ENCODE measurements around the gene UBL4A.

The UBL4A gene

DNA sequence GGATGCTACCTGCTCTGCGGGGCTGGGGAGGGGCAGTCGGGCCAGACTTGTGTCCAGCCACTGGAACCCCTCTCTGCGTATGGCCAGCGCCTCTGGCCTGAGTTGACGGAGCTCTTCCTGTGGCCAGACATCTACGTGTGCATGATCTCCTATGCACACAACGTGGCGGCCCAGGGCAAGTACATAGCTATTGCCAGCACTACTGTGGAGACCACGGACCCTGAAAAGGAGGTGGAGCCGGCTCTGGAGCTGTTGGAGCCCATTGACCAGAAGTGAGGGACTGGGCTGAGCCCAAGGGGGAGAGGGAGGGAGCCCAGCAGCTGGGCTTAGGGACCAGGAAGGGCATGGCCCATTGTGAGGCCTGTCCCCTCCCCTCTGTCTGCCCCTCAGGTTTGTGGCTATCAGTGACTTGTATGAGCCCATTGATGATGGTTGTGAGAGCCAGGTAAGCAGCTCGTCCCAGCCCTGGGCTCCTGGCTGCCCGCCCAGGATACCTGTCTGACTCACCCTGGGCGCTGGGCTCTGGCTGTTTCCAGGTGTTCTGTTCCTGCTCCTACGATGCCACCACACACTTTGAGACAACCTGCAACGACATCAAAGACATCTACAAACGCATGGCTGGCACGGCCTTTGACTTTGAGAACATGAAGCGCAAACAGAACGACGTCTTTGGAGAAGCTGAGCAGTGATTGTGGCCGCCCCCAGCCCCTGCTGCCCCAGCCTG lies 44.3 kb downstream of the UBL4A start:
- H3K27ac ChIP-seq: no peak overlapping the region
- TF ChIP-seq ZFX (IDR thresholded peaks at IDR 0.05; ENCODE audit: borderline replicate concordance): no peak
- TF ChIP-seq, protein P1, sequence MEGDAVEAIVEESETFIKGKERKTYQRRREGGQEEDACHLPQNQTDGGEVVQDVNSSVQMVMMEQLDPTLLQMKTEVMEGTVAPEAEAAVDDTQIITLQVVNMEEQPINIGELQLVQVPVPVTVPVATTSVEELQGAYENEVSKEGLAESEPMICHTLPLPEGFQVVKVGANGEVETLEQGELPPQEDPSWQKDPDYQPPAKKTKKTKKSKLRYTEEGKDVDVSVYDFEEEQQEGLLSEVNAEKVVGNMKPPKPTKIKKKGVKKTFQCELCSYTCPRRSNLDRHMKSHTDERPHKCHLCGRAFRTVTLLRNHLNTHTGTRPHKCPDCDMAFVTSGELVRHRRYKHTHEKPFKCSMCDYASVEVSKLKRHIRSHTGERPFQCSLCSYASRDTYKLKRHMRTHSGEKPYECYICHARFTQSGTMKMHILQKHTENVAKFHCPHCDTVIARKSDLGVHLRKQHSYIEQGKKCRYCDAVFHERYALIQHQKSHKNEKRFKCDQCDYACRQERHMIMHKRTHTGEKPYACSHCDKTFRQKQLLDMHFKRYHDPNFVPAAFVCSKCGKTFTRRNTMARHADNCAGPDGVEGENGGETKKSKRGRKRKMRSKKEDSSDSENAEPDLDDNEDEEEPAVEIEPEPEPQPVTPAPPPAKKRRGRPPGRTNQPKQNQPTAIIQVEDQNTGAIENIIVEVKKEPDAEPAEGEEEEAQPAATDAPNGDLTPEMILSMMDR (IDR thresholded peaks at IDR 0.05): no peak

DNA sequence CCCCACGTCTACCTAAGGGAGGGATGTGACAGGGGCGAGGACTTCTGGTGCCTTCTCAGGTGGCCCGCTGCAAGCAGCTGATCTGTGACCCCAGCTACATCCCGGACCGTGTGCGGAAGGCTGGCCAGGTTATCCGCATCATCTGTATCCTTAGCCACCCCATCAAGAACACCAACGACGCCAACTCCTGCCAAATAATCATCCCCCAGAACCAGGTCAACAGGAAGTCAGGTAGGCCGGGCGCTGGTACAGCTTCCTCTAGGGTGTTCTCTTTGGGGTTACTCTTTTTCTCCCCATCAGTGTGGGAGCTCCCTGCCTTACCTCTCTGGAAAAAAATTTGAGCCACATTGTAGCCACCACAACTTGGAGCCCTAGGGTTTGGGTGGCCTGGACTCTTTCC lies 44.9 kb downstream of the UBL4A start:
- TF ChIP-seq ZFX (IDR thresholded peaks at IDR 0.05; ENCODE audit: borderline replicate concordance): no peak
- TF ChIP-seq, protein P1 (IDR thresholded peaks at IDR 0.05): no peak
- no peak overlapping the region for H3K27ac ChIP-seq

DNA sequence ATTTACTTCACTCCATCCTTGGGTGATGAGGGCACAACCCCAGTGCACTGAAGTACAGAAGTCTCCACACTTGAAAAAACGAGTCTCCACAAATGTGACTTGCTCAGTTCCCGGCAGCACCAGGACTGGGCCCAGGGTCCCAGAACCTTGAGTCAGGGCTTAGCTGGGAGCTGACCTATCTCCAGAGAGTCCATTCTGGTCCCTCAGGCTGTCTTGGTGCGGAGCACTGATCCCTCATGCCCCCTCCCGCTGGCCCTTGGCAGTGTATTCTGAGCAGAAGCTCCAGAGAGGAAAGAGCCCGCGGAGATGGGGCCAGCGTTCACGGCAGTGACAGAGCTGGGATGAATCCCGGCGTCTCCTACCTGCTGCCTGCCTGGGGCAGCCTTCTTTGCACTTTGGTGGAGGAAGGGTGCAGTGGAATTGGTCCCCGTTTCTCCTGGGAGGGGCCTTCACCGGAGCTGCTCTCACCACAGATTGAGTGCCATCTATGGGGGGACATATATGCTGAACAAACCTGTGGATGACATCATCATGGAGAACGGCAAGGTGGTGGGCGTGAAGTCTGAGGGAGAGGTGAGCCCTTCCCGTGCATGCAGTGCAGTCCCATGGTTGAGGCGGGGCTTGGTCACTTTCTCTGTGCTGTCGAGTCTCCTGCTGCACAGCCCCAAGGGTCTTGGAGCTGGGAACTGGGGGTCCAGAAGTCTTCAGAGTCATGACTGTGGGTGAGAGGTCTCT lies 45.6 kb downstream of the UBL4A start:
- TF ChIP-seq, protein P1 (IDR thresholded peaks at IDR 0.05): no peak
- TF ChIP-seq ZFX (IDR thresholded peaks at IDR 0.05; ENCODE audit: borderline replicate concordance): no peak
- H3K27ac ChIP-seq: no peak overlapping the region

DNA sequence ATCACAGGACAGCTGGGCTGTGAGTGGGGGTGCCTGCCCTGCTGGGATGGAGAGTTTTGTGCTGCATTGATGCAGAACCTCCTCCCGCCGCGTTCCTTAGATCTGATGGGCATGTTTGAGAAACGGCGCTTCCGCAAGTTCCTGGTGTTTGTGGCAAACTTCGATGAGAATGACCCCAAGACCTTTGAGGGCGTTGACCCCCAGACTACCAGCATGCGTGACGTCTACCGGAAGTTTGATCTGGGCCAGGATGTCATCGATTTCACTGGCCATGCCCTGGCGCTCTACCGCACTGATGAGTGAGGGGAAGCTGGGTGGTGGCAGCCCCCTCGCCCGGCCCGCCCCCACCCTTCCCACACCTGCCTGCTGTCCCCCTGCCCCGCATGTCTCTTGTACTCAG lies 46.6 kb downstream of the UBL4A start:
- TF ChIP-seq, protein P1 (IDR thresholded peaks at IDR 0.05): no peak
- no peak for TF ChIP-seq ZFX (IDR thresholded peaks at IDR 0.05; ENCODE audit: borderline replicate concordance)
- H3K27ac ChIP-seq: no peak overlapping the region

DNA sequence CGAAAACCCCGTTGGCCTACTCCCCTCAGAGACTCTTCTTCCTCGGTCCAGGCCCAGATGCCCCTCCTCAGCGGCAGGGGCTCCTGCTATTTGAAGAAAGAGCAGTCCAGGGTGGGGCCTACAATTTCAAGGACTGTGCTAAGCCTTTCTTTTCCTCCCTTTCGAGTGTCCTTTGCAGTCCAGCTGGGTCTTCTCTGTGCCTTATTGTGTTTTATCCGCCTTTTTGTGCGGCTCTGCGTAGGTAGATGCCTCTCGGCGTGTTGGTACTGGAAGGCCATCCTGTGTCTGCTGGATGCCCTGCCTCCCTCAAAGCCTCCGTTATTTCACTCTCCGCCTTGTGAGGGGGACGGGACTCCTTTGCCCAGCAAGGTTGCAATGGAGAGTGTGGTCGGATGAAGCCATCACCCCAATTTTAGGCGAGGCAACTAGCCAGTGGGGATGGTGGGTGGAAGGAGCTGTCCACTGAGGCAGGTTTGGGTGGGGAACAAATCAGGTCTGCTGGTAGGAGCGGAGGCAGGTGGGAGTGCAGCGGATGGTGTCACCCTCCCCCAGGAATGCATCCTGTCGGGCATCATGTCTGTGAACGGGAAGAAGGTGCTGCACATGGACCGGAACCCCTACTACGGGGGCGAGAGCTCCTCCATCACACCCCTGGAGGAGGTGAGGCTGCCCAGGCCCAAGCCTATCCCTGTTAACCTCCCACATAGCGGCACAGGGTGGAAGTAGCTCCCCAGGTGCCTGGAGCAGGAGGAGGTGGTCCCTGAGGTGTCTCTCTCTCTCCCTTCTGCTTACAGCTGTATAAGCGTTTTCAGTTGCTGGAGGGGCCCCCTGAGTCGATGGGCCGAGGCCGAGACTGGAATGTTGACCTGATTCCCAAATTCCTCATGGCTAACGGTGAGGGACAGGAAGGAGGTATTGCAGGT lies 48.2 kb downstream of the UBL4A start:
- no peak for TF ChIP-seq ZFX (IDR thresholded peaks at IDR 0.05; ENCODE audit: borderline replicate concordance)
- TF ChIP-seq, protein P1 (IDR thresholded peaks at IDR 0.05): no peak
- peak overlapping the region; percentile 69 for H3K27ac ChIP-seq

DNA sequence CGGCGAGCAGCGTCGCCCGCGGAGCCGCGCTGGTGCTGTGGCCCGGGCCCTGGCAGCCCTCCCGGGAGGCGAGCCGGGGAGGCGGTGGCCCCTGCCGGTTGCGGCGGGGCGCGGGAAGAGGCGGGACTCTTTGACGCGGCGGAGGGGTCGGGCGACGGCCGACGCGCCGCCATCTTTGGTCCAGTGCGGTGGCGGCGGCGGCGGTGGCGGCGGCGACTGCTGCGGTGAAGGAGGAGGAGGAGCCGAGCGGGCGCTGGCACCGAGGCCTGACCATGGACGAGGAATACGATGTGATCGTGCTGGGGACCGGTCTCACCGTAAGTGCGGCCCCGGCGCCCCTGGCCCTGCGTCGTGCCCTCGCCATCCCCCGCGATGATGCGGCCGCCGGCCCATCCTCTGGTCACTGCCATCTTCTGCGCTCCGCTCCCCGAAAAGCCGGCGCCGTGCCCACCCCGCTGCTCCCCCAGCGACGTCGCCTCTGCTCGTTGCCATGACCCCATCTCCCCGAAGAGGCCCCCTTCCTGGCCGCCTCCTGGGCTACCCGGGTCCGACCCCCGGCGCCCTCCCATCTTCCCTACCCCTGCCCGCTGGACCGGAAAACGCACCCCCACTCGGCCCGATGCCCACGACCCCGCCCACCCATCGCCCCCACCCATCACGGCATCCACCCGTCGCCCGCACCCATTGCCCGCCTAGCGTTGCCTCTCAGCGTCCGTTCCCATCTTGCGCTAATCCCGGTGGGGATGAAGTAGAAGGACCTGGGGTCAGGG lies 49.2 kb downstream of the UBL4A start, which contains the start of gene GDI1:
GDI1 (plus strand) TSS at position 172 of the 770 bp plus-strand sequence; CDS start at position 273, 101 bp downstream.
- TF ChIP-seq, protein P1 (IDR thresholded peaks at IDR 0.05): no peak
- no peak for TF ChIP-seq ZFX (IDR thresholded peaks at IDR 0.05; ENCODE audit: borderline replicate concordance)
- H3K27ac ChIP-seq: peak within 1 kb of the TSS; percentile 69

All from 22Rv1 (cell line).